DOHH2 (cell line): ENCODE results near the gene SLC13A4.

Source experiments
- H3F3A ChIP-seq: fragments of 200-600 bp; sonication (generic), shearing (Covaris generic); 2 replicates; pipeline ENCODE4 v1.6.0; 2016; ENCODE audit warnings: antibody characterized with exemption, mild to moderate bottlenecking; ENCODE audit not compliant: control insufficient read depth, insufficient read depth
- H3K27ac ChIP-seq: fragments of 200-600 bp; sonication (generic); 2 replicates; pipeline ENCODE4 v1.5.1; 2014; ENCODE audit warnings: low read depth, mild to moderate bottlenecking, low read length, moderate library complexity
- H3K27me3 ChIP-seq: fragments of 200-600 bp; sonication (generic); 2 replicates; pipeline ENCODE4 v1.6.1; 2014; ENCODE audit warnings: mild to moderate bottlenecking, low read length, mixed read lengths; ENCODE audit not compliant: control insufficient read depth
- H3K36me3 ChIP-seq: fragments of 200-600 bp; sonication (generic); 2 replicates; pipeline ENCODE4 v1.6.1; 2014; ENCODE audit warnings: mild to moderate bottlenecking, low read length, moderate library complexity, mixed read lengths; ENCODE audit not compliant: control insufficient read depth
- H3K4me1 ChIP-seq: fragments of 200-600 bp; sonication (generic); 2 replicates; pipeline ENCODE4 v1.6.1; 2014; ENCODE audit warnings: mild to moderate bottlenecking, low read length, mixed read lengths; ENCODE audit not compliant: control insufficient read depth
- H3K4me2 ChIP-seq: fragments of 200-600 bp; sonication (generic); 2 replicates; pipeline ENCODE4 v1.6.0; 2014; ENCODE audit warnings: mild to moderate bottlenecking, low read length, moderate library complexity
- H3K4me3 ChIP-seq: fragments of 200-600 bp; sonication (generic); 2 replicates; pipeline ENCODE4 v1.5.1; 2014; ENCODE audit warnings: mild to moderate bottlenecking, low read length, mixed read lengths
- H3K79me2 ChIP-seq: fragments of 200-600 bp; sonication (generic); 2 replicates; pipeline ENCODE4 v1.6.1; 2014; ENCODE audit warnings: mild to moderate bottlenecking, low read length, mixed read lengths; ENCODE audit not compliant: control insufficient read depth
- H3K9me2 ChIP-seq: fragments of 200-600 bp; sonication (generic); replicated peaks from 2 replicates; pipeline ENCODE4 v1.6.1; 2014; ENCODE audit warnings: mild to moderate bottlenecking, low read length, mixed read lengths; ENCODE audit not compliant: control insufficient read depth
- H3K9me3 ChIP-seq: fragments of 200-600 bp; sonication (generic); 2 replicates; pipeline ENCODE4 v1.6.1; 2014; ENCODE audit warnings: antibody characterized with exemption, low read length, mixed read lengths; ENCODE audit not compliant: control insufficient read depth, insufficient read depth
- H4K20me1 ChIP-seq: fragments of 200-600 bp; sonication (generic); 2 replicates; pipeline ENCODE4 v1.6.0; 2014; ENCODE audit warnings: low read depth, mild to moderate bottlenecking, antibody characterized with exemption, low read length, moderate library complexity; ENCODE audit not compliant: control insufficient read depth, insufficient read depth
- EZH2phosphoT487 ChIP-seq: fragments of 200-600 bp; sonication (generic); IDR thresholded peaks from 2 replicates; pipeline ENCODE4 v1.6.1; 2017; ENCODE audit warnings: borderline replicate concordance, mild to moderate bottlenecking, antibody characterized with exemption, low read length, moderate library complexity, mixed read lengths
- TF ChIP-seq, protein P1 (sequence below): fragments of 200-600 bp; sonication (generic); IDR thresholded peaks from one replicate; pipeline ENCODE4 v1.5.1; 2014; ENCODE audit warnings: antibody characterized with exemption, mild to moderate bottlenecking, low read depth, low read length; ENCODE audit not compliant: poor library complexity, severe bottlenecking

Gene SLC13A4

DNA sequence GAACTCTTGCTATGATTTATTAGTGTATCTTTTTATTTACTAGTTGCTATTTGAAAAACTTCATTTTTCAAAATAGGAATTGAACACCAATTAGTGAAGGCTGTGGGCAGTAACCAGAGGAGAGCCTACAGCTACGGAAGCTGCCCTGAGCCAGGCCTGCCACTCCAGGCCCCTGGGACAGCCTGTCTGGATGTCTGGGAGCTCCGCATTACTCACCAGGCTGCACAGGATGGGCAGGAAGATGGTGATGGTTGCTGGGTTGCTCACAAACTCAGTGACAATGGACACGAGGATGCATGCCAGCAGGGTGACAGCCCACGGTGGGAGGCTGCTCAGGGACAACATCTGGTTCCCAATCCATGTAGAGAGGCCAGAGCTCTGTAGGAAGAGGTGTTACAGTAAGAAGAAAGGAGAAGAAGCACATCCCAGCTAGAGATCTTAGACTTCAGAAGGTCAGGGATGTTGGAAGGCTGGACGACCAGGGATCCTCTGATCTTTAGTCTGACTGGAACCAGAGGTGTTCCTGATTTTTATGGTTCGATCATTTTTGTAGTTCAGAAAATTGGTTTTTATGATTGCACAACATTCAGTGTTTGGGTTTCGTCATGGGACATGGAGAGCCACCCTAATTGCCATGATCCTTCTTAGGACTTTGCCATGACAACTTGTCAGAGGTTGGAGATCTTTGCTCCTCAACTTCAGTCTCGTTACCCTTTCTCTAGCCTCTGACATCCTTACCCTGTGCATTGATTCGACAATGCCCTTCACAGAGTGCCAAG lies 42.5 kb downstream of the SLC13A4 start:
- Histone ChIP-seq H3K9me3 (no peaks in the 10 kb centered on the region), H3K27me3 (no peaks in the 10 kb centered on the region), H4K20me1 (no peaks in the 10 kb centered on the region), H3K36me3 (no peaks in the 10 kb centered on the region), H3K4me2 (no peak overlapping the region), H3F3A (no peaks in the 10 kb centered on the region), H3K79me2 (no peaks in the 10 kb centered on the region), H3K27ac (no peak overlapping the region), H3K4me3 (no peak overlapping the region), H3K9me2 (no peaks in the 10 kb centered on the region), H3K4me1 (no peaks in the 10 kb centered on the region)
- TF ChIP-seq EZH2phosphoT487, result no peak

DNA sequence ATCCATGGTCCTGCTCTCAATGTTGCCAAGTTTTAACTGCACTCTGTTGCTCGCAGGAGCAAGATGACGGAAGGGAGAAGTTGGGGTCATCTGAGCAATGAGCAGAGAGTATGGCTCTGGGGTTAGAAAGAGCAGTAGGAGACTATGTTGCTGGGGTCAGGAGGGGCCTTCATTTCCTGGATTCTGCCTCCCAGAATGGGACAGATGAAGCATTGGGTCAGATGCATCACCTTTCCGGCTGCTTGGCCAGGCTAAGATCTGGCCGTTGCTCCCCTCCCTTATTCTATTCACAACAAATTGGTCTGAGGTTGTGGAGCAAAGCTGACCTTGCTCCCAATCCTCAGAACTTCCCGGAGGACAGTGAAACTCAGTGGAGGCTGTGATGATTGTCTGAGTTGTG lies 43.3 kb downstream of the SLC13A4 start:
- no peaks in the 10 kb centered on the region for H3F3A ChIP-seq
- no peaks in the 10 kb centered on the region for H3K9me2 ChIP-seq
- TF ChIP-seq, protein P1, sequence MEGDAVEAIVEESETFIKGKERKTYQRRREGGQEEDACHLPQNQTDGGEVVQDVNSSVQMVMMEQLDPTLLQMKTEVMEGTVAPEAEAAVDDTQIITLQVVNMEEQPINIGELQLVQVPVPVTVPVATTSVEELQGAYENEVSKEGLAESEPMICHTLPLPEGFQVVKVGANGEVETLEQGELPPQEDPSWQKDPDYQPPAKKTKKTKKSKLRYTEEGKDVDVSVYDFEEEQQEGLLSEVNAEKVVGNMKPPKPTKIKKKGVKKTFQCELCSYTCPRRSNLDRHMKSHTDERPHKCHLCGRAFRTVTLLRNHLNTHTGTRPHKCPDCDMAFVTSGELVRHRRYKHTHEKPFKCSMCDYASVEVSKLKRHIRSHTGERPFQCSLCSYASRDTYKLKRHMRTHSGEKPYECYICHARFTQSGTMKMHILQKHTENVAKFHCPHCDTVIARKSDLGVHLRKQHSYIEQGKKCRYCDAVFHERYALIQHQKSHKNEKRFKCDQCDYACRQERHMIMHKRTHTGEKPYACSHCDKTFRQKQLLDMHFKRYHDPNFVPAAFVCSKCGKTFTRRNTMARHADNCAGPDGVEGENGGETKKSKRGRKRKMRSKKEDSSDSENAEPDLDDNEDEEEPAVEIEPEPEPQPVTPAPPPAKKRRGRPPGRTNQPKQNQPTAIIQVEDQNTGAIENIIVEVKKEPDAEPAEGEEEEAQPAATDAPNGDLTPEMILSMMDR, result no peak
- TF ChIP-seq EZH2phosphoT487, result no peak
- H3K36me3 ChIP-seq, result no peaks in the 10 kb centered on the region
- no peaks in the 10 kb centered on the region for H3K79me2 ChIP-seq
- no peak overlapping the region for H3K4me2 ChIP-seq
- H3K9me3 ChIP-seq, result no peaks in the 10 kb centered on the region
- H3K4me1 ChIP-seq, result no peaks in the 10 kb centered on the region
- no peaks in the 10 kb centered on the region for H3K27me3 ChIP-seq
- H3K27ac ChIP-seq, result no peak overlapping the region
- no peak overlapping the region for H3K4me3 ChIP-seq
- H4K20me1 ChIP-seq, result no peaks in the 10 kb centered on the region

GRCh38 chr7:135684136-135684535 lies 43.9 kb downstream of the SLC13A4 start:
- no peaks in the 10 kb centered on the region for H4K20me1 ChIP-seq
- H3K9me3 ChIP-seq, result no peaks in the 10 kb centered on the region
- H3K4me2 ChIP-seq, result no peak overlapping the region
- H3K27me3 ChIP-seq, result no peaks in the 10 kb centered on the region
- no peaks in the 10 kb centered on the region for H3K9me2 ChIP-seq
- no peaks in the 10 kb centered on the region for H3K36me3 ChIP-seq
- TF ChIP-seq, protein P1, result no peak
- TF ChIP-seq EZH2phosphoT487, result no peak
- H3K4me1 ChIP-seq, result no peaks in the 10 kb centered on the region
- H3F3A ChIP-seq, result no peaks in the 10 kb centered on the region
- no peaks in the 10 kb centered on the region for H3K79me2 ChIP-seq
- no peak overlapping the region for H3K4me3 ChIP-seq
- no peak overlapping the region for H3K27ac ChIP-seq

DNA sequence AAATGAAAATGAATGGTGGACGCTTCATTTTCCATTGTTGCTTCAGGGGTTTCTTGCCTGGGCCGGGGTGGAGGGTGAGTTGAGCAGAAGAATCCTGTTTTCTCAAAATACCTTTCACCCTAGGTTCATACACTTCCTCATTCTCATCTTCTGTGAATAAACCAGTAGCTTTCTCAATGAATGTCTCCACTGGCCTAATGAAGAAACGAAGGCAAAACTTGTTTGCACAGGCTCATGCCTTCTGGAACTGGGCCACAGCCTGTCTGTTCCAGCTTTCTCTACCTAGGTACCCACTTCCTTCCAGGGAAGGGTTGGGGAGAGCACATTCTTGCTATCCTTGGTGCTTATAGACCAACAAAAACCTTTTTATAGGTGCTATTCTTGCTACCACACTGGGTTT lies 44.4 kb downstream of the SLC13A4 start:
- H3K4me2 ChIP-seq, result no peak overlapping the region
- H3K9me2 ChIP-seq, result no peaks in the 10 kb centered on the region
- H3K27me3 ChIP-seq, result no peaks in the 10 kb centered on the region
- H3K79me2 ChIP-seq, result no peaks in the 10 kb centered on the region
- H3K27ac ChIP-seq, result no peak overlapping the region
- TF ChIP-seq, protein P1, result no peak
- no peak for TF ChIP-seq EZH2phosphoT487
- no peak overlapping the region for H3K4me3 ChIP-seq
- no peaks in the 10 kb centered on the region for H4K20me1 ChIP-seq
- H3K9me3 ChIP-seq, result no peaks in the 10 kb centered on the region
- H3K36me3 ChIP-seq, result no peaks in the 10 kb centered on the region
- no peaks in the 10 kb centered on the region for H3K4me1 ChIP-seq
- H3F3A ChIP-seq, result no peaks in the 10 kb centered on the region
